ENCODE data around the gene SMIM26.

Gene SMIM26

DNA sequence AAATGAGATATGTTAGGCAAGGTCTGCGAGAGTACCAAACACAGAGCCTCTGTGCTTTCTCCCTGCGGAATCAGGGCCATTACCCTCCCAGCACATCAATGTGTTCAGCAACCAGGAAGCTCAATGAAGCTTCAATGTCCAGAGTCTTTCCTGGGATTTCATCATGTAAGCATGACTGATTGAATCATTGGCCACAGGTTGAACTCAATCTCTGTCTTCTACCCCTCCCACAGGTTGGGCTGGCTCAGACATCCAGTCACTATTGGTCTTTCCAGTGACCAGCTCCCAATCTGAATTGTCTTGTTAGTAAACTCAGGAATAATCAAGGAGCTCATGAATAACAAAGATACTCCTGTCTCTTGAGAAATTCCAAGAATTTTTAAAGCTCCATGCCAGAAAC lies 17.9 kb downstream of the SMIM26 start:
- no peak for DNase-seq

DNA sequence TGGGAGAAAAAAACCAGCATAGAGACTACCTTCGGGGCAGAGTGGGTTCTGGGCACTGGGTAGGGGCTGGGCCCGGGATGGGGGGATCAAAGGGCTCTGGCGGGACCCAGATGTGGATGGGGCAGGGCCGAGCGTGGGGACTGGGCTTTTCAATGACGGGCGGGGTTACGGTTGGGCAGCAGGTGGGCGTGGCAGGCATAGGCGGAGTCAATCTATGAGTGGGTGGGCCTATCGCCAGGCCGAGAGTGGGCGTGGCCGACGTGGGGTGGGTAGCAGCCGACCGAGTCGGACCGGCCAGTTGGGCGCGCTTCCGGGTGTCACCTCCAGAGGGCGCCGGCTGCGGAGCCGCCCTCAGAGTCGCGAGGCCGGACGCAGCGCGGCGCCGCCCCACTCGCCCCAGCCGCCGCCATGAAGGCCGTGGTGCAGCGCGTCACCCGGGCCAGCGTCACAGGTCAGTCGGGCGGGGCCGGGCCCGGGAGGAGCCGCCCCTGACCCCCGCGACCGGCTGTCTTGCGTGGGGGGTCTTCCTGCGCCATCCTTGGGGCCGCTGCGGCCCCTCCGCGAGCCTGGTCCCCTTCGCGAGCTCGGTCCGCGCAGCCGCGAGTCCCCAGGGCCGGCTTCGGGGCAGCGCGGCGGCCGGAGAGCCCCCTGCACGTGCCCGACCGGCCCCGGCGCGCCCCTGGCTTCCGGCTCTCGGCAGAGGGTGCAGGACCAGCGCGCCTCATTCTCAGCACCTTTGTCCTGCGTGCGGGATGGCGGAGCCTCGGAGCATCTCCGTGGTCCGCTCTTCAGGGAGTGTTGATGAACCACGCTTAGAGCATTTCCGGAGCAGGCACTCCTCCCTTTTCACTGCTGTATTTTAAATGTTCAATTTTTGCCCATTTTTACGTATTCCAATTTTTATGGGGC lies 20.7 kb downstream of the SMIM26 start, which contains the start of gene DTD1:
Gene DTD1, plus strand, starts transcription at position 390 of the 909 bp plus-strand sequence. Its CDS starts 19 bp downstream, at position 409.
- DNase-seq, result peak; percentile 84

DNA sequence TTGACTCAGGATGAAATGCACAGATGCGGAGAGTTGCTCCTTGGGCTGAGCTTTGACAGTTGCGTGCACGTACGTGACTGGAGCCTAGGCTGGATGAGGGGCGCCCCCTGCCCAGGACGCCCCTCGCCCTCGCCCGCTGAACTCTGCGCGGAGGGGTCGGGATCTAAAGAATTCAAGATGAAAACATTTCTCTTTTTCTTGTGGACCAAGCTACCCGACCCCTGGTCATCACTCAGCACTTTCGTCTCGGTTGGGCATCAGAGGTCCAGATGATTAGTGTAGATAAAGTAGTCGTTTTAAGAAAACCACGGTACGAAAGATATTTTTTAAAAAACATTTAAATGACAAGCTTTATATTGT lies 21.3 kb downstream of the SMIM26 start:
- no peak for DNase-seq

DNA sequence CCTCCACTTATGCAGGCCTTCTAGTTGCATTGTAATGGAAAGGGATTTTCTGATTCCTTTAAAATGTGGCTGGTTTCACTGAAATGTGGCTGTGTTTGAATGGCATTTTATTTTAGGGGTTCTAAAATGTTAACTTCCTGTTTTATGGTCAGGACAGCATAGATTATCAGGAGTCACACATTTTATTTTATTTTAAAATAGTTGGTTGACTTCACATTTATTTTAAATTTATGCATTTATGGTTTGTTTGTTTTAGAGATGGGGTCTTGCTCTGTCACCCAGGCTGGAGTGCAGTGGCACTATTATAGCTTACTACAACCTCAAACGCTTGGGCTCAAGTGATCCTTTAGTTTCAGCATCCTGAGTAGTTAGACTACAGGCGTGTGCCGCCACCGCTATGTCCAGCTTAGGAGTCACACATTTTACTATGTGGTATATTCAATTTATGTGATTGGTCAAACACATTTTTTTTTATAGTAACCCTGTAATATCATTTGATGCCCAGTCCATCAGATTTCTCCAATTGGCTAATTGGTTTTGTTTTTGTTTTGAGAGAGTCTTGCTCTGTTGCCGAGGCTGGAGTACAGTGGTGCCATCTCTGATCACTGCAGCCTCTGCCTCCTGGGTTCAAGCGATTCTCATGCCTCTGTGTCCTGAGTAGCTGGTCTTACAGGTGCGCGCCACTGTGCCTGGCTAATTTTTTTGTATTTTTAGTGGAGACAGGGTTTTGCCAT lies 22.9 kb downstream of the SMIM26 start:
- DNase-seq, result no peak

DNA sequence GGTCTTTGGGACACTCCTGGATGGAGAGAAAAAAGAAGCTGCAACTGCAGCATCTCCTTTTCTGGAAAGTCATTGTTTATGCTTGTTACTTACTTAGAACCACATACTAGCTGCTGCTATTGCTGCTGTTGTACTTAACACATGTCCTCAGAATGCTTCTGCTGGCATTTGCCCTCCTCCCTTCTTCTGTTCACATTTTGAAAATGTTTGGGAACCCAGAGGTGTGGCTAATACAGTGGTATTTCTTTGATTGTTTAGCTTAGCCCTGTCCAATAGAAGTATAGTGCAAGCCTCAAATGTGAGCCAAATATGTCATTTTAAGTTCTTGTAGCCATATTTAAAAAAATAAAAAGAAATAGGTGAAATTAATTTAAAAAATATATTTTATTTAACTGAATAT lies 29.0 kb downstream of the SMIM26 start:
- DNase-seq, result no peak

DNA sequence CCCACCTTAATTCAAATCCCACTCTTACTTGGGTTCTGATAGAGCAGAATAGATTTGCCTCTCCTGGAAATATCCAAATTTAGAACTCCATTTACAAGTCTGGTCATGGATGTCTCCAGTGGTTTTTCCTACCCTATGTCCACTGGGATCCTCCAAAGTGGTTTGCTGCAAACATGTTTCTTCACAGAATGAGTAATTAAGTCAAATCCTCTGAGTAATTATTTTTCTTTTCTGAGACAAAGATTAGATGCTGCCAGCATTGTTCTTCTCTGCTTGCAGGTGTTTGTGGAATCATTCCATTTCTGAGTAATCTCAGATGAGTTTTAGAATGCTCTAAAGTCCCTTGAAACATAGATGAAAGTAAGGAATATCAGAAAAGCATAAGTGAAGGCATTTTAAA lies 42.5 kb downstream of the SMIM26 start:
- DNase-seq, result no peak

DNA sequence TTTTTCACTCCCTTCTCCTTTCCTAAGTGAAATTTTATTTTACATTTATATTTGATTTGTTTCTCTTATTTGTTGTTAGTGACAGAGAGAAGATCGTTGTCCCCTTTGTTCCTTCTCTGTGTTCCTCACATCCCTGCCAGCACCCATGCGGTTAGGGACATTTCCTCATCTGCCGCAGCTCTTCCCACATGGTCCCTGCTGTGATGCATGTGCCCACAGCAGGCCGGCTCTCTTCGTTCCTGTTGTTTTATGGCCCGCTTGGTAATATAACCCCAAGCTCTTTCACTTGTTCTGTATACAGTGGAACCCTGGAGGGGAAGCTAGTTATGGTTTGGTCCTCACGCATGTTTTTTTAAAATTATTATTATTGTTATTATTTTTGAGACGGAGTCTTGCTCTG lies 44.3 kb downstream of the SMIM26 start:
- DNase-seq, result no peak

DNA sequence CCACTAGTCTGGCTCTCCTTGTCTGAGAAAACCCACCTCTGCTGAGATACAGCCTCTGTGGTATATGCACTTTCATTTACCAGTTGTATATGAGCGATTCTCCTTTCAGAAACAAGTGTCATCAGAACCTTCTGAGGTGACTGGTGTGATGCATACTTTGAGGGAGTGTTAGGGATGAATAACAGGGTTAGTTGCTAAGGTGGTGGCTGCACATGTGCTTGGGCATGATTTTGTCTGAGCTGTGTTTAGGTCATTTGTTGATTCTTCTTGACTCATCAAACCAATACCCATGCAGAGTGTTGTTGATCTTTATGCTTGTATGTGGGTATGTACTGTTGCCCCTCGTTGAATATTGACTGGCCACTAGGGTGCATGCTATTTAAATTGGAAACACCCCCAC lies 46.3 kb downstream of the SMIM26 start:
- no peak for DNase-seq

DNA sequence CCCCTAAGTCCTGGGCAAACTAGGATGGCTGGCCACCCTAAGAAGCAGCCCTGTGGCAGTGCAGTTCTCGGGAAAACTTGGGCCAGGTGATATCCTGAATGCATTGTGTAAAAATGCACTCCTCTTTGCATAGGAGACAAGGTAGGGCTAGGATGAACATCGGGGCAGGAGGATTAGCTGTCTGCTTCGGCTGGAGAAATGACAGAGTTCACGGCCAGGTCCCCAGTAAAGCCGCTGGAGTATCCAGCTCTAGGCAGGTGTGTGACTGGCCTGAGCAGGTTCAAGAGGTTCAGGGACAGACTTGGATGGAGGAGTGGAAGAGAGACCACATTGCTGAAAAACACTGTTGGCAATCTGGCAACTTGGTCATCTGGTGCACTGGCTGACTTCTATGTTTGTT lies 47.0 kb downstream of the SMIM26 start:
- DNase-seq, result no peak

DNA sequence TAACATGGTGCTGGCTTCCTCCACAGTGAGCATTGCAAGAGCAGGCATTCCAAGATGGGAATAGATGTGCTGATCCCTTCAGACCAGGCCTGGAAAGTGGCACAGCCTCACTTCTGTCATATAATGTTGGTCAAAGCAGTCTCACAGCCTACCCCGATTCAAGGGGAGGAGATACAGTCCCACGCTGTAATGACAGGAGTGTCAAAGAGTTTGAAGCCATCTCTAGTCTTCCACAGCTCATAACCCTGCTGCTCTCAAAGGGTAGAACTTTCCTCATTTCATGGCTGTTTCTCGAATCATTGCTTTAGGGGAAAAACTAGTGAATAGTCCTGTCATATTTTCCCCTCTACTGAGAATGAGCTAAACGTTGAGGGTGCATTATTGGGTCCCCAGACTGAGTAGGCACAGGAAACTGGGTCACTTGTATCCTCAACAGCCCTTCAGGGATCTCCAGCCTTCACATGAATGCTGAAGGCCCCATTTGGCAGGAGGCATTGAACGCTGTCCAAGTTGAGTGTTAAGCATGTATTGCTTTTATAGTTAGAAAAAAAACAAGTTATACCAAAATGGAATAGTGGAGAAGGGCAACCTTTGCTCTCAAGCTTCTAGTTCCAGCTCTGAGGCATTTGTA lies 47.9 kb downstream of the SMIM26 start:
- DNase-seq, result no peak
